Suprapubic skin (tissue), 3 donors: Measurements from ENCODE around the gene LRRC53.

Source experiments
- EP300 ChIP-seq: sonication (generic); formaldehyde crosslinking; IDR thresholded peaks from one replicate; pipeline ENCODE4 v1.6.1; 2017; ENCODE audit warnings: antibody characterized with exemption
- TF ChIP-seq, protein P1 (sequence below), 2 donors: fragments of 200-600 bp in 1 of 2; fragments of 450-650 bp in 1 of 2; sonication (generic) in 1 of 2; IDR thresholded peaks; one replicate each; pipeline ENCODE4 v1.5.1; 2016 to 2019; ENCODE audit warnings: antibody characterized with exemption in 2 of 2, mild to moderate bottlenecking in 1 of 2, moderate library complexity in 1 of 2

DNA sequence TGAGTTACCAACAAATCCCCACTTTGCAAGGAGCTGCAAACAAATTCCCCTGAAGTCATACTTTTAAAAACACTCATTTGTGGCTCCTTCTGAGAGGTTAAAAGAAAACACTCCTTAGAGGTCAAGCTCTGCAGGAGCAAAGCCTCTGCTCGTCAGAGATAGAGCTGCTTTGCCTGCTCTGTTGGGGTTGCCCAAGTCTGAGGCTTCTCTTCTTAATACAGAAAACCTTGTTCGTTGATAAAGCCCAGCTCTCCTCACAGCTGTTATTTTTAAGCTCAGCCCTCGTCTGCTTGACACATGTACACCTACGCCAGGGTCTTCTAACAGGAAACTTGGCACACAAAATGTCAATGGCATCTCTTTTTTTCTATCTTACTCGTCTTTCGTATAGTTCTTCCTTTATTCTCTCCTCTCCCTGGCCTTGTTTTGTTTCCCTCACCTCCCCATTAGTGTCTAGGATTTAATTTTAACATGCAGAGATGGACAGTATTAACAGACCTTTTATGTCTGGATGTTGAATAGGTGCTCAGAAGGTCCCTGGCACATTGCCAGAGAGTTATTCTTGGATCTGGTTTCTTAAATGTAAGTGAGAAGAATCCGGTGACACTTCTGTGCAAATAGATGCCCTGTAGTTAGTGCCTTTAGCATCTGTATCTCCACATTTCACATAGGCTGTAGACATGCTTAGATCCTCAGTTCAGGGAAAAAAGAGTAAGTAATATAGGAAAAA lies 86.0 kb downstream of the LRRC53 start:
- TF ChIP-seq, protein P1, sequence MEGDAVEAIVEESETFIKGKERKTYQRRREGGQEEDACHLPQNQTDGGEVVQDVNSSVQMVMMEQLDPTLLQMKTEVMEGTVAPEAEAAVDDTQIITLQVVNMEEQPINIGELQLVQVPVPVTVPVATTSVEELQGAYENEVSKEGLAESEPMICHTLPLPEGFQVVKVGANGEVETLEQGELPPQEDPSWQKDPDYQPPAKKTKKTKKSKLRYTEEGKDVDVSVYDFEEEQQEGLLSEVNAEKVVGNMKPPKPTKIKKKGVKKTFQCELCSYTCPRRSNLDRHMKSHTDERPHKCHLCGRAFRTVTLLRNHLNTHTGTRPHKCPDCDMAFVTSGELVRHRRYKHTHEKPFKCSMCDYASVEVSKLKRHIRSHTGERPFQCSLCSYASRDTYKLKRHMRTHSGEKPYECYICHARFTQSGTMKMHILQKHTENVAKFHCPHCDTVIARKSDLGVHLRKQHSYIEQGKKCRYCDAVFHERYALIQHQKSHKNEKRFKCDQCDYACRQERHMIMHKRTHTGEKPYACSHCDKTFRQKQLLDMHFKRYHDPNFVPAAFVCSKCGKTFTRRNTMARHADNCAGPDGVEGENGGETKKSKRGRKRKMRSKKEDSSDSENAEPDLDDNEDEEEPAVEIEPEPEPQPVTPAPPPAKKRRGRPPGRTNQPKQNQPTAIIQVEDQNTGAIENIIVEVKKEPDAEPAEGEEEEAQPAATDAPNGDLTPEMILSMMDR (IDR thresholded peaks at IDR 0.05), result no peak
- TF ChIP-seq EP300, result no peak
